Fibroblast of the aortic adventitia (primary cell): ENCODE results near the gene DAPK2. TPM values are rescaled to one million over a fixed set of nuclear protein-coding genes. Genes with fewer than 3 reads are reported as not detected.

ENCODE experiments used
- DNase-seq: peaks from one replicate; pipeline ENCODE4 v3.0.0-alpha.2; 2010; ENCODE audit warnings: low read depth
- H3K4me3 ChIP-seq: 2 replicates; pipeline ENCODE4 v1.5.1; 2011; ENCODE audit warnings: low read depth, mild to moderate bottlenecking, control low read depth, low read length, moderate library complexity
- CTCF ChIP-seq: IDR thresholded peaks from 2 replicates; pipeline ENCODE4 v1.5.1; 2011; ENCODE audit warnings: mild to moderate bottlenecking, low read length, control low read depth, inconsistent platforms; ENCODE audit not compliant: insufficient read depth
- total RNA-seq: library from RNA; depleted of rRNA; stranded (reverse); fragments of >200 nt; gene quantifications from 2 replicates; pipeline ENCODE4 v1.2.3, GENCODE V29; 2012; ENCODE audit warnings: low replicate concordance

DAPK2 gene
- total RNA-seq, 1 donor: 3.7 TPM

GRCh38 chr15:63906266-63906584 is 140.1 kb downstream of the DAPK2 start:
- DNase-seq: no peak
- H3K4me3 ChIP-seq: no peak overlapping the region
- TF ChIP-seq CTCF: no peak

GRCh38 chr15:63905558-63906265 is 140.6 kb downstream of the DAPK2 start:
- no peak overlapping the region for H3K4me3 ChIP-seq
- no peak for DNase-seq
- TF ChIP-seq CTCF: no peak

- DNase-seq: no peak
- TF ChIP-seq CTCF: no peak
- H3K4me3 ChIP-seq: no peak overlapping the region
Observed at GRCh38 chr15:63905131-63905530, 141.2 kb downstream of the DAPK2 start.

GRCh38 chr15:63904042-63904441 is 142.2 kb downstream of the DAPK2 start:
- TF ChIP-seq CTCF: no peak
- no peak overlapping the region for H3K4me3 ChIP-seq
- DNase-seq: no peak

GRCh38 chr15:63902671-63903035 is 143.6 kb downstream of the DAPK2 start:
- DNase-seq: no peak
- no peak for TF ChIP-seq CTCF
- no peak overlapping the region for H3K4me3 ChIP-seq

- no peak for TF ChIP-seq CTCF
- no peak overlapping the region for H3K4me3 ChIP-seq
- DNase-seq: no peak
Observed at GRCh38 chr15:63901912-63902670, 144.2 kb downstream of the DAPK2 start.
